Trophoblast cell (in vitro differentiated cells and primary cell): Measurements from ENCODE around the gene SDK2.

Experiments used
- DNase-seq, 2 donors: peaks; one replicate each; pipeline ENCODE4 v3.0.0-alpha.2; 2016
- H2AFZ ChIP-seq: 2 replicates; pipeline ENCODE4 v1.6.1; 2013; ENCODE audit warnings: low read length, moderate library complexity, mild to moderate bottlenecking; ENCODE audit not compliant: insufficient read depth, poor library complexity
- H2AK5ac ChIP-seq: 2 replicates; pipeline ENCODE4 v1.6.1; 2013; ENCODE audit warnings: mild to moderate bottlenecking, low read length
- H2BK120ac ChIP-seq: 2 replicates; pipeline ENCODE4 v1.6.1; 2013; ENCODE audit warnings: low read length, mild to moderate bottlenecking, moderate library complexity; ENCODE audit not compliant: insufficient read depth, poor library complexity
- H2BK12ac ChIP-seq: 2 replicates; pipeline ENCODE4 v1.6.1; 2013; ENCODE audit warnings: mild to moderate bottlenecking, low read length, moderate library complexity
- H2BK5ac ChIP-seq: 2 replicates; pipeline ENCODE4 v1.6.1; 2013; ENCODE audit warnings: low read length, low read depth, moderate library complexity, mild to moderate bottlenecking; ENCODE audit not compliant: poor library complexity
- H3K14ac ChIP-seq: 2 replicates; pipeline ENCODE4 v1.6.1; 2013; ENCODE audit warnings: mild to moderate bottlenecking, low read length
- H3K18ac ChIP-seq: 2 replicates; pipeline ENCODE4 v1.6.1; 2013; ENCODE audit warnings: mild to moderate bottlenecking, low read length
- H3K23ac ChIP-seq: 2 replicates; pipeline ENCODE4 v1.6.1; 2013; ENCODE audit warnings: low read length
- H3K27ac ChIP-seq: 2 replicates; pipeline ENCODE4 v1.5.1; 2013; ENCODE audit warnings: low read depth, mild to moderate bottlenecking, inconsistent platforms, low read length, moderate library complexity
- H3K27me3 ChIP-seq: 2 replicates; pipeline ENCODE4 v1.6.1; 2013; ENCODE audit warnings: inconsistent platforms, mild to moderate bottlenecking, low read length, moderate library complexity; ENCODE audit not compliant: insufficient read depth
- H3K36me3 ChIP-seq, 2 experiments: 1 replicate in 1 of 2; 2 replicates in 1 of 2; pipeline ENCODE4 v1.6.1; 2013; ENCODE audit warnings: low read length in 2 of 2, mild to moderate bottlenecking in 2 of 2, moderate library complexity in 1 of 2; ENCODE audit not compliant: insufficient read depth in 2 of 2, control insufficient read depth in 1 of 2
- H3K4ac ChIP-seq: 2 replicates; pipeline ENCODE4 v1.6.1; 2013; ENCODE audit warnings: low read depth, mild to moderate bottlenecking, low read length, moderate library complexity
- H3K4me1 ChIP-seq, 2 experiments: 1 replicate in 1 of 2; 2 replicates in 1 of 2; pipeline ENCODE4 v1.6.1; 2013; ENCODE audit warnings: low read length in 2 of 2, mild to moderate bottlenecking in 2 of 2, moderate library complexity in 1 of 2; ENCODE audit not compliant: insufficient read depth in 2 of 2, control insufficient read depth in 1 of 2
- H3K4me2 ChIP-seq: 2 replicates; pipeline ENCODE4 v1.6.1; 2013; ENCODE audit warnings: inconsistent platforms, mild to moderate bottlenecking, low read length, moderate library complexity
- H3K4me3 ChIP-seq: 2 replicates; pipeline ENCODE4 v1.5.1; 2013; ENCODE audit warnings: mild to moderate bottlenecking, low read depth, low read length, inconsistent platforms
- H3K79me1 ChIP-seq: one replicate; pipeline ENCODE4 v1.6.1; 2013; ENCODE audit warnings: low read length
- H3K79me2 ChIP-seq: 2 replicates; pipeline ENCODE4 v1.6.1; 2013; ENCODE audit warnings: low read length, mild to moderate bottlenecking; ENCODE audit not compliant: control insufficient read depth, insufficient read depth, poor library complexity
- H3K9ac ChIP-seq: 2 replicates; pipeline ENCODE4 v1.6.1; 2013; ENCODE audit warnings: mild to moderate bottlenecking, low read length
- H3K9me3 ChIP-seq: 2 replicates; pipeline ENCODE4 v1.6.1; 2013; ENCODE audit warnings: low read depth, mild to moderate bottlenecking, control low read depth, inconsistent platforms, low read length; ENCODE audit not compliant: insufficient read depth
- H4K12ac ChIP-seq: 2 replicates; pipeline ENCODE4 v1.6.1; 2013; ENCODE audit warnings: low read depth, mild to moderate bottlenecking, low read length, moderate library complexity
- H4K8ac ChIP-seq: 2 replicates; pipeline ENCODE4 v1.6.1; 2013; ENCODE audit warnings: low read depth, mild to moderate bottlenecking, low read length, moderate library complexity
- H4K91ac ChIP-seq: one replicate; pipeline ENCODE4 v1.6.1; 2013; ENCODE audit warnings: low read depth, mild to moderate bottlenecking, low read length, moderate library complexity
- WGBS: extraction: QIAGEN DNeasy Blood & Tissue Kit; methylation state at CpG from one replicate; pipeline ENCODE4 v1.1.7; 2013; ENCODE audit warnings: missing lambda C conversion rate; ENCODE audit not compliant: insufficient read length, insufficient coverage; ENCODE audit errors: extremely low coverage; 5-methylcytosine and 5-hydroxymethylcytosine counted together

The SDK2 gene

GRCh38 chr17:73342050-73342522 is 302.2 kb downstream of the SDK2 start:
- Histone ChIP-seq H3K9me3 (no peaks in the 10 kb centered on the region), H3K4me3 (no peak overlapping the region), H2BK120ac (peak overlapping the region; percentile 87), H2AK5ac (peak overlapping the region; percentile 89), H3K23ac (no peak overlapping the region), H3K79me1 (peaks cover 18% of the 10 kb centered on the region), H4K12ac (peak overlapping the region; percentile 73), H3K4me1 (peaks cover 25 to 27% of the 10 kb centered on the region in 2 experiments), H4K8ac (peak overlapping the region; percentile 74), H3K4ac (peak overlapping the region; percentile 80), H3K27ac (peak overlapping the region; percentile 8), H4K91ac (peak overlapping the region; percentile 91), H2BK12ac (peak overlapping the region; percentile 98), H3K27me3 (no peaks in the 10 kb centered on the region), H3K4me2 (no peak overlapping the region), H3K9ac (no peak overlapping the region), H3K18ac (peak overlapping the region; percentile 94), H3K36me3 (peaks cover 0 to 3% of the 10 kb centered on the region in 2 experiments), H2AFZ (peak overlapping the region; percentile 43), H3K79me2 (peaks cover 1% of the 10 kb centered on the region), H3K14ac (peak overlapping the region; percentile 83), H2BK5ac (peak overlapping the region; percentile 74)
- WGBS: no CpG with 5 or more reads among the region's 12 CpGs
- peak in 1 of 2 donors; percentile 3 for DNase-seq

GRCh38 chr17:73341350-73342049 is 302.7 kb downstream of the SDK2 start:
- no peak overlapping the region for H4K12ac ChIP-seq
- DNase-seq: no peak
- H3K4ac ChIP-seq: peak overlapping the region; percentile 39
- H2BK120ac ChIP-seq: peak overlapping the region; percentile 14
- H4K8ac ChIP-seq: peak overlapping the region; percentile 13
- no peak overlapping the region for H3K27ac ChIP-seq
- H2BK12ac ChIP-seq: peak overlapping the region; percentile 42
- no peak overlapping the region for H3K14ac ChIP-seq
- no CpG with 5 or more reads among the region's 15 CpGs for WGBS
- no peak overlapping the region for H2AFZ ChIP-seq
- peaks cover 18% of the 10 kb centered on the region for H3K79me1 ChIP-seq
- no peak overlapping the region for H3K4me2 ChIP-seq
- peaks cover 0 to 3% of the 10 kb centered on the region in 2 experiments for H3K36me3 ChIP-seq
- no peak overlapping the region for H2BK5ac ChIP-seq
- no peaks in the 10 kb centered on the region for H3K27me3 ChIP-seq
- no peaks in the 10 kb centered on the region for H3K9me3 ChIP-seq
- H4K91ac ChIP-seq: peak overlapping the region; percentile 91
- no peak overlapping the region for H3K18ac ChIP-seq
- peaks cover 25 to 27% of the 10 kb centered on the region in 2 experiments for H3K4me1 ChIP-seq
- no peak overlapping the region for H2AK5ac ChIP-seq
- H3K9ac ChIP-seq: no peak overlapping the region
- H3K4me3 ChIP-seq: no peak overlapping the region
- peaks cover 1% of the 10 kb centered on the region for H3K79me2 ChIP-seq
- H3K23ac ChIP-seq: no peak overlapping the region

- no peak overlapping the region for H3K4me3 ChIP-seq
- H3K9me3 ChIP-seq: no peaks in the 10 kb centered on the region
- H3K27me3 ChIP-seq: no peaks in the 10 kb centered on the region
- no peak overlapping the region for H3K23ac ChIP-seq
- no peak overlapping the region for H2BK12ac ChIP-seq
- no peak overlapping the region for H2AFZ ChIP-seq
- peaks cover 0 to 3% of the 10 kb centered on the region in 2 experiments for H3K36me3 ChIP-seq
- H2AK5ac ChIP-seq: no peak overlapping the region
- H4K12ac ChIP-seq: no peak overlapping the region
- no peak overlapping the region for H3K4ac ChIP-seq
- H3K4me1 ChIP-seq: peaks cover 25 to 27% of the 10 kb centered on the region in 2 experiments
- H3K18ac ChIP-seq: no peak overlapping the region
- H3K79me2 ChIP-seq: peaks cover 1% of the 10 kb centered on the region
- H3K14ac ChIP-seq: no peak overlapping the region
- no peak overlapping the region for H4K91ac ChIP-seq
- DNase-seq: peak; percentile 43 to 65
- no peak overlapping the region for H2BK5ac ChIP-seq
- no peak overlapping the region for H3K9ac ChIP-seq
- WGBS: no CpG with 5 or more reads among the region's 7 CpGs
- no peak overlapping the region for H3K27ac ChIP-seq
- no peak overlapping the region for H3K4me2 ChIP-seq
- no peak overlapping the region for H4K8ac ChIP-seq
- no peak overlapping the region for H2BK120ac ChIP-seq
- H3K79me1 ChIP-seq: peaks cover 18% of the 10 kb centered on the region
Observed at GRCh38 chr17:73340093-73340596, 304.1 kb downstream of the SDK2 start.

GRCh38 chr17:73338566-73339197 is 305.6 kb downstream of the SDK2 start:
- Histone ChIP-seq H4K91ac (no peak overlapping the region), H3K9me3 (no peaks in the 10 kb centered on the region), H4K8ac (no peak overlapping the region), H3K79me1 (peaks cover 18% of the 10 kb centered on the region), H3K23ac (no peak overlapping the region), H2BK5ac (no peak overlapping the region), H3K36me3 (peaks cover 0 to 3% of the 10 kb centered on the region in 2 experiments), H3K27me3 (no peaks in the 10 kb centered on the region), H2BK12ac (peak overlapping the region; percentile 47), H3K18ac (no peak overlapping the region), H3K4me1 (peaks cover 16 to 18% of the 10 kb centered on the region in 2 experiments), H3K4me3 (no peak overlapping the region), H3K14ac (no peak overlapping the region), H4K12ac (no peak overlapping the region), H2BK120ac (no peak overlapping the region), H3K27ac (no peak overlapping the region), H2AFZ (no peak overlapping the region), H3K4me2 (no peak overlapping the region), H2AK5ac (peak overlapping the region; percentile 18), H3K79me2 (peaks cover 1% of the 10 kb centered on the region), H3K4ac (no peak overlapping the region), H3K9ac (no peak overlapping the region)
- DNase-seq: no peak
- WGBS: no CpG with 5 or more reads among the region's 22 CpGs
